ENCODE results near the gene AS3MT.

DNA sequence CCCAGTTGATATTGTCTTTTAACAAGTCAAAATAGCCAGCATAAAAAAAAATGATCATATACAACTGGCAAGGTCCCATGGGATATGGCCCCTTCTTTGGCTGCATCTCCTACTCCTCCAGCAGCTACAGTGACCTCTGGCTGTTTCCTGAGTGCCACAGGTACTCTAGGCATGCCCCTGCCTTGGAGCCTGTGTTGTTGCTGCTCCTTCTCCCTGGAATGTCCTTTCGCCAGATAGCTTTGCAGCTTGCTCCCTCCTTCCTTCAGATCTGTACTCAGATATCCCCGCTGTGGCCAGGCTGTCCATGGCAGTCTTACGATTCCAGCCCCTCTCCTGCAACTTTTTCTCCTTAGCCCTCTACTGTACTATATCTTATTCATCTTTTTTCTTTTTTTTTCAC, 72.1 kb downstream of the AS3MT start:
- TF ChIP-seq, protein P1, sequence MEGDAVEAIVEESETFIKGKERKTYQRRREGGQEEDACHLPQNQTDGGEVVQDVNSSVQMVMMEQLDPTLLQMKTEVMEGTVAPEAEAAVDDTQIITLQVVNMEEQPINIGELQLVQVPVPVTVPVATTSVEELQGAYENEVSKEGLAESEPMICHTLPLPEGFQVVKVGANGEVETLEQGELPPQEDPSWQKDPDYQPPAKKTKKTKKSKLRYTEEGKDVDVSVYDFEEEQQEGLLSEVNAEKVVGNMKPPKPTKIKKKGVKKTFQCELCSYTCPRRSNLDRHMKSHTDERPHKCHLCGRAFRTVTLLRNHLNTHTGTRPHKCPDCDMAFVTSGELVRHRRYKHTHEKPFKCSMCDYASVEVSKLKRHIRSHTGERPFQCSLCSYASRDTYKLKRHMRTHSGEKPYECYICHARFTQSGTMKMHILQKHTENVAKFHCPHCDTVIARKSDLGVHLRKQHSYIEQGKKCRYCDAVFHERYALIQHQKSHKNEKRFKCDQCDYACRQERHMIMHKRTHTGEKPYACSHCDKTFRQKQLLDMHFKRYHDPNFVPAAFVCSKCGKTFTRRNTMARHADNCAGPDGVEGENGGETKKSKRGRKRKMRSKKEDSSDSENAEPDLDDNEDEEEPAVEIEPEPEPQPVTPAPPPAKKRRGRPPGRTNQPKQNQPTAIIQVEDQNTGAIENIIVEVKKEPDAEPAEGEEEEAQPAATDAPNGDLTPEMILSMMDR (IDR thresholded peaks at IDR 0.05): no peak
- TF ChIP-seq POLR2AphosphoS5 (IDR thresholded peaks at IDR 0.05) (no peak), POLR2A (IDR thresholded peaks at IDR 0.05) (no peak), EP300 (IDR thresholded peaks at IDR 0.05) (no peak)

All from gastroesophageal sphincter (tissue), 3 donors.